Stimulated activated CD4-positive, alpha-beta T cell treated with anti-CD3 and anti-CD28 coated beads, Interleukin-1b, Interleukin-23, amount 100 ng/mL, for 4 hours (primary cell): ENCODE data around the gene MGAT5.
A peak's percentile ranks its signal among the peaks of the same experiment; 100 is the strongest.
"Not testable (repeated sequence)": the region's sequence is repeated elsewhere in the genome, so short reads cannot be mapped to it uniquely, and the experiment has no call there.

Experiments used
- DNase-seq, 2 donors: peaks; one replicate each; pipeline ENCODE4 v3.0.0-alpha.2; 2020; ENCODE audit warnings: low read depth in 2 of 2

The MGAT5 gene

DNA sequence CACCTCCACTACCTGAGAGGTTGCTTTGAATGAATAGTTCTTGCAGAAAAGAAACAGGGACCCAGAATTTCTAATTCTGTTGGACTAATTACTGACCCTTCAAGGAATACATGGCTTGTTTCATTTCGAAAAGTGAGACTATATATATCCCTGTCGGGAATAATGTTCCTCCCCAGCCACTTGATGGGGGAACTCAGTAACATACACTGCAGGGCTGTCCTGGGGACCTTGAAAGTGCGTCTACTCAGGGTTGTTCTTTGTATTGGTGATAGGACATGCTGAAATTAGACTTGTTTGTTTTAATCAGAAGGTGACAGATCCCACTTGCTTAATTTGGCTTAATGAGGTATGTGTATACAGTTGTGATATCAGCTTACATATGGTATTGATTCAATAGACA lies 25.5 kb downstream of the MGAT5 start:
- DNase-seq, result no peak

DNA sequence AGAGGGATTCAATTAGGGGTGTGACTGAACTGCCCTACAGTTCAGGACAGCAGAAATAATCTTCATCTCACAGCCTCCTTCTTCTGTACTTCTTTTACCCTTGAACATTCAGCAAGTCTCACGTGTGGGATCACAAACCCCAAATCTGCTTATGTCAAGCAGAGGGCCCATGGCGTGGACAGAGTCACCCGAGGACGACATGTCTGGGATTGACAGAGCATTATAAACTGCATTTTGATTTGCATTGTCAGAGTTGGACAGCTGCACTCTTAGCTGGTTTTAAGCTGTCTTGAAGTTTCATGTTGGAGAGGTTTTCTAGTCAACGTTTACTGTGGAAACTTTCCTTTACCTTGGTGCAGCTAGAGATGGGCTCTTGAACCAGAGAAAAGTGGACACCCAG lies 26.4 kb downstream of the MGAT5 start:
- no peak for DNase-seq

DNA sequence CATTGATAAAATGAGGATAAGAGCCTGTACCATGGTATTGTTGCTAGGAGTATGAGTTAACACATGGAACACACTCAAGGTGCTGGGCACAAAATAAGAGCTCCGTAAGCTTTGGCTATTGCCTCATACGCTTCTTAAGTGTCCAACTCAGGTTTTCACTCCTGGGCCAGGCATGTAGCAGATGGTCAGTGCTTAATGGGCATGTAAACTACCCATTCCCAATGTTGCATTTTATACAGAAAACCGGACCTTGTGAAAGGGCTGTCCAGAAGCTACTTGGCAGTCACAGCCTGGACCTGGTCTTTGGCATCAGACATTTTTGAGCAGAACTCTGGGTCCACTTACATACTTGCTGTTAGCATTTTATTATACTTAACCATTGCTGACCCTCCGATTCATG lies 26.9 kb downstream of the MGAT5 start:
- no peak for DNase-seq

DNA sequence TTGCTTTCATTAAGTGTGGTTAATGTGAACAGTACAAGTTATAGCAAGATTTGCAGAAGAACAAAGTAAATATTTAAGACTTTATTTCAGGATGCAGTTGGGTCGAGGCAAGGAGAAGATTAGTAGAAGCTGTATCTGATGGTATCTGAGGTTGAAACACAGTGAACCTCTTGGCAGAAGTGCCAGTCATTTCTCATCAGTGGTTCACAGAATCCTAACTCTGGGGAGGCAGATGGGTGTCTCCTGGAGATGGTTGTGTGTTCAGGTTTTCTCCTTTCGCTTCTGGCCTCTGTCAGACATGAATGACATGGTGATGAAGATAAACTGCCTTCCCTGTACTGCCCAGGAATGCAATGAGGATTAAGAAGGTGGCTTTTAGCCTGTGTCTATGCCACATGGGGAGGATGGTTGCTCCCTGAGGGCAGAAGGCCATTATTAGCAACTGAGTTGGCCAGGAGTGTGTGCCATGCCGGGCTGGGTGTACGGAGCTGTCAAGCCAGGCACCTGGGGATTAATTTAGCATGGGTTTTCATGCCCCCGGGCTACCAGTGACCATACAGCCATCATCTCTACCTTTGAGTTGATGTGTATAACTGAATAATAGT lies 28.0 kb downstream of the MGAT5 start:
- DNase-seq, result no peak

DNA sequence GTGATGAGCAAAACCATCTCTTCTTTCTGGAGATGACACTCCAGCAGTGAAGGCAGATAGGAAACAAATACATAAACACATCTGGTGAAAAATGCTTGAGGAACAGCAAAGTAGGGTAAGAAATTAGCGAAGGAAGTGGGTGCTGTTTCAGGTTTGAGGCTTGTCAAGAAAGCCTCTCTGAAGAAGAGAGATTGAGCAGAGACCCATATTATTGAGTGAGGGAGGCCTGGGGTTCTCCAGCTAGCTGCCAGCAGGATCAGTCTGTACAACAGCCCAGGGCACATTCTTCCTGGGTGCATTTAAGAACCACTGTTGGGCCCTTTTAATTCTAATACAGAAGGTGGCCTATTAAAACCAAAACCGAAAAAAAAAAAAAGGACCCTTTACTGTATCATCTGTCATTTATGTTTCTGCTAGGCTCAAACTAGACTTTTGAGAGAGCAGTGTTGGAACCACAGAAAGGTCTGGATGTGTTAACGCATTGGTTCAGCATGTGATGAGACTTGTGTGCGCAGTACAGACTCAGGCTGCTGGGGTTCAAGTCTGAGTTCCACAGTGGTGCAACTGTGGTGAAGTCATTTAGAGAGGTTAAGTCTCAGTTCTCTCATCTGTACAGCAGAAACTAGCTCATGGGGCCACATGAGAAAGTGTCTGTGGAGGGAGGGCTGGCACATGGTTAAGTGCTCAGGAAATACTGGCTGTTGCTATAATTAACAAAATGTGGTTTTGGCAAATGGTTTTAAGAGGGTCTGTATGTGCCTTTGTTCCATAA lies 28.9 kb downstream of the MGAT5 start:
- no peak for DNase-seq

DNA sequence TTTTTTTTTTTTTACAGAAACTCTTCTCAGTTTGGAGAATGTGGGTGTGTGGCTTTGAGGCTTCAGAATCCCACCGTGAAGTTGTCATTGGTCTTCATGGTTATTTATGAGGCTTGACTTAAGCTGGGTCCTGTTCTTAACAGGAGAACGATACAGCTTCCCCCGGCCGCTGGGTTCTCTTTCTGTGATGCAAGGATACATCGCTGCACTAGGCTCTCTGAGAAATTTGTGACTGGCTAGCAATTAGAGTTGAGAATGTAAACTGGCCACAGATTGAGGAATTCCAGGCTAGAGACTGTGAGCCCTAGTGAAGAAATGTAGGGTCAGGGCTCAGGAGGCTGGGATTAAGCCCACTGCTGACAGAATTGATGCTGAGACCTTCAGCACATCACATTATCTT lies 29.8 kb downstream of the MGAT5 start:
- no peak for DNase-seq

DNA sequence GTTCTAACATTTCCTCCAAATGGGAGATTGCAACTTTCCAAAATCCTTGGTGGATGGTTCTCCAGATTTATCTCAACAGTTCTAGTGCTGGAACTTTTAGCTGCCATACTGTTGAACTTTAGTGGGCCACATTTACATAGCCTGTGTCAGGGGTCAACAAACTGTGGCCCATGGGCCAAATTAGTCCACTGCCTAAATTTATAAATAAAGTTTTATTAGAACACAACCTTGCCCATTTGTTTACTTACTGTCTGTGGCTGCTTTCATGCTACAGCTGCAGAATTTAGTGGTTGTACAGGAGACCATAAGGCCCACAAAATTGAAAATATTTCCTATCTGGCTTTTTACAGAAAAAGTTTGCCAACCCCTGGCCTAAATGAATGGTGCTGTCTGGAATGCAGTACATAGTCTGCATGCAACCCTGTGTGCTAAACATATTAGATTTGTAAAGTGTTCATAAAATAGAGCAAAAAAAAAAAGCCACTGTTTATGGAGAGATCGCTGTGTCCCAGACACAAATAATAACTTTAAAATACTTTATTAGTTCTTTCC lies 30.3 kb downstream of the MGAT5 start:
- DNase-seq, result no peak

DNA sequence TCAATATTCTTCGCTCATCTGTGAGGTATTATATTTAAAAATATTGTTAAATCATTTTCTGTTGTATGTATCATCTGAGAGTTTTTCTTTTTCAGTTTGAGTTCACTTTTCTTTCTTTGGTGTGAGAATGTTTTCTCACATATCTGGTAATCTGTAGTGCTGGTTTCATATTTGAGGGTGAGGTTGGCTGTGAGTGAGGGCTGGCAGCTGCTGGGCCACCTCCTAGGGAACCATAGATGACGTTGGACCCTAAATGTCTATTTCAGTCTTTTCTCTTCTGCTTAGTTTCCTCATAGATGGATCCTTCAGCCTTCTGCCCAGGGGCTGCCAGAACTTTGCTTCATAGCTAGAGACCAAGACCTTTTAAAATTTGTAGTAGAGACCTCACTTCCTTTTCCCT lies 33.5 kb downstream of the MGAT5 start:
- DNase-seq, result no peak

DNA sequence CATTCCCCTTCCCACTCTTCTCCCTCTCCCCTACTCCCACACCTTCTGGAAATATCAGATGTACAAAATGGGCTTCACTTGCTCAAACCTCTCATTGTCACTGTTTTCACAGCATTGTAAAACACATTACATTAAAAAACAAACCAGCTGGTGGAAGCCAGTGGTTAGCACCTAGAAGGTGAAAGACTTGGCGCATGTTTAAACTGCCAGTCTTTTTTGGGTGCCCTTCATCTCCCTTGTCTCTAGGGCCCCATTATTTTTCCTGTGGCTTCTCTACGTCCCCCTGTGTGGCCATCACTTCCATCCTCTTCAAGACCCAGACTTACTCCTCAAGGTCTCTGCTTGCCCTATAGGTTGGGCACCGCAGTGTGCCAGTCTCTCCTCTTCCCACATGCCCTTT lies 34.9 kb downstream of the MGAT5 start:
- DNase-seq, result no peak

DNA sequence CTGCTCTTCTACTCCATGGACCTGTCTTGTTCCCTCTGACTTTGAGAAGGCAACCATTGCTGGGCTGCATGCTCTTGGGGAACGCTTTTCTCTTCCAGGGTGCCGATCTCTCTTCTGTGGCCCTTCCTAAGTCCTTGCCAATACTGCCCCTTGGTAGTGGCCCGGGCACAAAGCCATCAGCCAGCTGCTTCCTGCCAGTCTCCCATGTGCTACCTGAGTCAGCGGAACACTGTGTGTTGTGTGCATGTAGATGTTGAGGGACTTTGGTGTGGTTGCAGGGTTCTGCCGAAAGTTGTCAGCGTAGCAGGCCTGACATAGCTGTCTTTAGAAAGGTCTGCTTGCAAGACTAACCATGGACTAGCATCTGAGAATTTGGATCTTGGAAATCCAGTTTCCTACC lies 35.4 kb downstream of the MGAT5 start:
- DNase-seq, result peak in 1 of 2 donors; percentile 23

DNA sequence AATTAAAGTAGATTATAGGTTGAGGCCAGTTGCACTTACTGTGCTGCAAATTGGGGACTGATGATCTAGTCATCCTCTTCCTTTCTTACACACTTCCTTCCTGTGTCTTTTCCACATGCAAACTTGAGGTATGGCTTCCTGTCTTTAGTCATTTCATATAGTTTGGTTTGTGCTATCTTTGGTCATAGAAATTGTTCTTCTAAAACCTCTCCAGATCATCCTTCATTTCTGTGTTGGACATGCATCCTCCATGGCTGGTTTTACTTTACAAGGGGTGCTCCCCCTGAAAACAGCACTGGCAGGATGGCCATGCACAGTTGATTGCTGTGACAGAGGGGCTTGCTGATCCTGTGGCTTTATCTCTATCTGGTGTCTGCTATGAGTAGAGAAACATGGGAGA lies 36.5 kb downstream of the MGAT5 start:
- no peak for DNase-seq

DNA sequence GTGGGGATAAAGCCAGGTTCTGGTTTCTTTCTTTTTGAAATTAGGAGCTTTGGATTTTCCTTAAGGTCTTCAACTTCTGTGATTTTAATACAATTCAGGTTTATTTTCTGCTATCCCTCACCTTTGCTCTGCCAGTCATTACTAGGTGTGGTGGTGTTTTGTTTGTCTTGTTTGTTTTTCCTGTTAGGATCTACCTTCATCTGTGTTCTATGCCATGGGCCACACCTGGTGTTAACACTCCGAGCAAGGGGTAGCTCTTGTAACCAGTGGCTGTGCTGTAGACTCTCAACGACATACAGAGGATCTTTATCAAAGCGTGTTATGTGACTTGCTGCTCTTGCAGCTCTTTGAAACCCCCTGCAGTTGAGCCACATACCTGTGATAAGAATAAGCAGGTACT lies 38.6 kb downstream of the MGAT5 start:
- DNase-seq, result no peak

DNA sequence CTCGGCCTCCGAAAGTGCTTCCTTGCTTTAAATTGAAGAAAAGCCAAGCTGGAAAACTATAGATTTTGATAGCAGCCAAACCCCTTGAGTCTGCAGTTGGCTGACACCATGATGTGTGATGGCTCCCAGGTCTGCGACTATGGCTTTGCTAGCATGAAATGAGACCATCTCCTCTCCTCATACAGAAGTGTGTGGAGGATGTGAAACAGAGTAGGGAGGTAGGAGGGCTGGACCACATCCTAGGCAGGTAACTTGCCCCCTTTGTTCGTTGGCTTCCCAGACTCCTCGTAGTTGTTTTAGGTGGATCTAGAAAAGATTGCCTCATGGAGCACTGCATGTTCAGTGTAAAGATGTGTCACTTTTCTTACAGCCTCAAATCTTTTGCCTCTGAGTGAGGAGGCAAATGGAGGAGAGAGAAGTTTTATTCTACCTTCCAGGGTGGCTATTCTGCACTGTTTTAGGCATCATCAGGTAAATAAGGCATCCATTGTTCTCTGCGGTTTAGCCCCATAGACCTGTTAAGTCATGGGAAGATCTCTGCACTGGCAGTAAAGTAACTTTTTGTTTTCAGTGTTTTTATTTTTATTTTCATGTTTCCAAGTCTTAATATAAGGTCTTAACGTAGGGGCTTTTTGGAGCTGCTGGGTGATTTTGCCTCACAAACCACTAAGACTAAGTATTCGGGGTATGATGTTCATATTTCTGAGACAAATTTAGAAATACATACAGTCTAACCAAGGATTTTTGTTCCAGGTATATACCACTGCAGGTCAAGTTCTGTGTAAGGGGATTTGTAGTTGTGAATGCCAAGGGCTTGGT lies 40.1 kb downstream of the MGAT5 start:
- no peak for DNase-seq

DNA sequence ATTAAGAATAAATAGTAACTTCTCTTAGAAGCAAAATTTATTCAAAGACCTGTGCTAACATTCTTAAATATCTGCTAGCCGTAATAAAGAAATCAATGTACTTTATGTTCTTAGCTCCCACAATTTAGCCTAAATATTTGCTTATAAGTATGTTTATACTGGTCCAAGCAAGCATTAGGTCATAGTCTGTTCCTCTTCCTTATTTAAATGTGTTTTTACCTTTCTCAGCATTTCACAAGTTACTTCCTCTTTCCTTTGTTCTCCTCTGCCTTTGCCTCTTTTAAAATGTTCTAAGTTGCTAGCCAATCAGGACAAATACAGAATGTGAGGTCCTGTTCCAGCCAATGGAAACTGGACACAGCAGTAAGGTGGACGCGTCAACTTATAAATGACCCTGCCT lies 40.7 kb downstream of the MGAT5 start:
- not testable (repeated sequence) for DNase-seq

DNA sequence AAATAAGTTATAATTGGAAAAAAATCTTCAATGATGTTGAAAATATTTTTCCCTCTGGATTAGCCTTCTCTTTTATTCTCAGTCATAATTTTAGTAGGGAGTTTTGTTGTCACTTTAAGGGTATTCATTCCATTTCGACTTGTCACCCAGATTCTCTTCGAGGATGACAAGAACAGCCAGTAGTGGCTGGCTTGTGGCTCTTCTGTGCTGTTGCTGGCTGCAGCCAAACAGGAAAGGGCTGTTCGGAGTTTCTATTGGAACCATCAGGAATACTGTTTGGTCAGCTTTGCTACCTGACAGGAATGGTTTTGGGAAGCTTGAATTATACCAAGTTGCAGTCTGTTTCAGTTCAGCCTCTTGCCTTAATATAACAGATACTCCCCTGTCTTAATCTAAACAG lies 41.6 kb downstream of the MGAT5 start:
- no peak for DNase-seq

DNA sequence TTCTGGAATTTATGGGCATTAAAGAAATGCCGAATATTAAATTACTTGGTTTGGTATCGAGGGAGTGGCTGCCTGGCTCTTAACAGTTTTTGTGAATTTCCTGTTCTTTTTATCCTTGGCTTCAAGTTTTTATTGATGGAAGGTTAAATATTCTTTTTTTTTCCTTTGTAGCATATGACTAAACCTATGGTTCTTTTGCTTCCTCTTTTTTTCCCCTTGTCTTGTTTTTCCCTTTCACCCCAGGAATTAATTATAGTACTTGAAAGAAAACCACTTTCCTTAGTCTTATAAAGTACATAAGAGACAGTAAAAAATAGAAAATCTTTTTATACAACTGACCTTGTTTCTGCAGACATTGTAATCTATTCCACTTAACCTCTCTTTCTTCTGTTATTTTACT lies 42.4 kb downstream of the MGAT5 start:
- no peak for DNase-seq

DNA sequence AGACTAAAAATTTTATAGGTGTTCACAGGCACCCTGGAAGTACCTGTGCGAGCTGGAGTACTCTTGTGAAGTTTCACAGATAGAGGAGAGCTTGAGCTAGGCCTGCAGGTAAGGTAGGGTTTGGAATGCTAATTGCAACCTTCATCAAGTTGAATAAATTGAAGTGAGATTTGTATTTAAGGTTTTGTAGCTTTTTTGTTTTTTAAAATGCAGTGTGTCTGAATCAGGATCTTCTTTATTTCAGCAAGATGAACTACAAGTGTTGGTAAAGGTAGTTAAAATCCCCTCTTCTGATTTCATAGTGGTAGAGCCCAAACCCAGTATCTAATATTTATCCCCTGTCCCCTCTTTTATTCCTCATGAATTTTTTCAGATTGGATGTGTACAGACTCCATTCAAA lies 45.5 kb downstream of the MGAT5 start:
- DNase-seq, result no peak

DNA sequence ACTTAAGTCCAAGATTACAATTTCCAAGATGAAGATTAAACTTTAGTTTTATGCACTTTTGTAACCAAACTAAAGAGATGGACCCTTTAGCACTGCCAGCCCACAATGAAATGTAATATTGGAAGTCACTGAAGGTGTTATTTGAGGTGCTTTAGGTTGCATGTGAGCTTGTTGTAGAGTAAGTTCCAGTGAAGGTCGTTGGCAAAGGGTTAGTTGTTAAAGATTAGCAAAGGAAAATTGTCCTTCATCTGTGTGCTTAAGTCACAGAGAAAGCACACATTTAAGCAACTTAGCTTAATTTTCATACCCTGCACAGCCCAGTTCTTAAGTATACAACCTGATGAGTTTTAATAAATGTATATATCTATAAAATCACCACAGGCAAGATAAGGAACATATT lies 46.7 kb downstream of the MGAT5 start:
- no peak for DNase-seq

DNA sequence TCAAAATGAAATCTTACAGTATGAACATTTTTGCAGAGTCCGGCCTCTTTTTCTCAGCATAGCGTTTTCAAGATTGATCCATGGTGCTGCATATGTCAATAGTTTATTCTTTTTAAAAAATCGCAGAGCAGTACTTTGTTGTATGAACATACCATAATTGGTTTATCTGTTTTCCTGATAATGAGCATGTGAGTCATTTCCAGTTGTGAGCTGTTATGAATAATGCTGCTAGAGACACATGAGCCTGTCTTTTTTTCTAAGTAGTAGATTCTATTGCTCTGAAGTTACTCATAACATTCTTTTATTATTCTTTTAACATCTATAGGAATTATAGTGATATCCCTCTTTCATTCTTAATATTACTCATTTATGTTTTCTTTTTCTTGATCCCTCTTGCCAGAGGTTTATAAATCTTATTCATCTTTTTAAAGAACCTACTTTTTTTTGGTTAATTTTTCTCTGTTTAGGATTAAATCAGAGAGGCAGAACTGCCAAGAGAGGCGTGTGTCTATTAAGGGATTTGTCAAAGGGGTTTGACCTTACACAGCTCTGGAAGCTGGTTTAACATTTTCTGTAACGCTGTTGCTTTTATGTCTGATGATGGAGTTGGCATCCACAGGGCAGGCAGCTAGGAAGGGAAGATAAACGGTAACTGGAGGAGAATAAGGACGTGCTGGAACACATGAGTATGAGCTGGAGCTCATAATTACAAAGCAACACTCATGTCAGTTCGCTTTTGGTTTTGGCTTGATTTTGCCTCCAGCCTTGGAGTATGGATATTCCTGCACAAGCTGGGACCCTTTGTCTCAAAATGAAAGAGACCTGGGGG lies 47.4 kb downstream of the MGAT5 start:
- no peak for DNase-seq

DNA sequence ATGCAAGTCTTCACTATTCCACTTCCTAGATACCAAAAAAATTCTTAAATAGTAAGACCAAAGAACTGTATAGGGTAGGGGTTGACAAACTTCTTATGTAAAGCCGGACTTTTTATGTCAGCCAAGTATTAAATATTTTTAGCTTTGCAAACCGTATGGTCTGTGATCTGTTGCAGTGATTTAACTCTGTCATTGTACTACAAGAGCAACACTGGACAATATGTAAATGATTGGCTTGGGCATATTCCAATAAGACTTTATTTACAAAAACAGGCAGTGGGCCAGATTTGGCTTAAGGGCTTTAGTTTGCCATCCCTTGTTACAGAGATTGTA lies 48.0 kb downstream of the MGAT5 start:
- no peak for DNase-seq

DNA sequence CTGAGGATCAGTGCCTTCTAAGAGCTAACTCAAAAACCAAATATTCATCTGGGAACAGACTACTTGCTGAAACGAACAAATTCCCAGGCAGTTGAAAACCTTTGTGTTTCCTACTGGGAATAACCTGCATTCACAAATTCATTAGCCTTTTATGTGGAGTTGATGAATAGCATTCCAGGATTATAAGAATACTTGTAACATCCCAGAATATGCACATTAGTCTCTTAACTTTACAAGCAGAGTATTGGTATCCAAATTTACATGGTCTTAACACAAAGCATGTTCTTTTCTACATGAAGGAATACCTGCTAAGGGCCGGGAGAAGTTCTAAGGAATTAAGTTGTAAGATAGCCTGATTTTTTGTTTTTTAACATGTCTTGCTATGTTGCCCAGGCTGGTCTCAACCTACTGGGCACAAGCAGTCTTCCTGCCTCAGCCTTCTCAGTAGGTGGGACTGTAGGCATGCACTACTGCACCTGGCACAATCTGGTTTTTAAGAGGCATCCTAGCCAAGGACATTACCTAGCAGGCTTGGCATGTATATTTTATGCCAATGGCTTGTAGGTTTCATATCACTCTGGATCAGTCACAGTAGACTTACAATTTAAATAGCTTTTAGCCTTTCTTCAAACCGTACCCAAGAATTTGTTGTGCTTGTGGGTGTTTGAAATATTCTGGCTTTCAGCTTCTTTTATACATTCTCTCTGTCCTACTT lies 50.7 kb downstream of the MGAT5 start:
- DNase-seq, result no peak
